A172 (cell line): ENCODE measurements around the gene PTPA. TPM values are rescaled to one million over a fixed set of nuclear protein-coding genes. Genes with fewer than 3 reads are reported as not detected.
A peak's percentile ranks its signal among the peaks of the same experiment; 100 is the strongest.

ENCODE experiments used
- DNase-seq: peaks from one replicate; pipeline ENCODE4 v3.0.0-alpha.2; 2015; ENCODE audit warnings: low spot score
- total RNA-seq: library from RNA; depleted of rRNA; stranded (reverse); fragments of >200 nt; shearing (Covaris generic); gene quantifications from 2 replicates; pipeline ENCODE4 v1.2.3, GENCODE V29; 2014; rRNA removed

PTPA gene
- total RNA-seq: 150 and 174 TPM in 2 replicates

GRCh38 chr9:129110740-129111527, at the start of gene PTPA, which contains the start of gene CRAT:
Gene PTPA, plus strand, starts transcription at chr9:129111415. Its CDS starts 186 bp downstream, at chr9:129111601.
Gene CRAT, minus strand, starts transcription at chr9:129110793. Its CDS starts 284 bp downstream, at chr9:129110509.
- peak; percentile 95 for DNase-seq

GRCh38 chr9:129063061-129063460, 48.2 kb upstream of the PTPA start:
- no peak for DNase-seq

- no peak for DNase-seq
These were observed 46.7 kb upstream of the PTPA start for GRCh38 chr9:129064499-129064908.

- DNase-seq: no peak
These were observed 43.1 kb upstream of the PTPA start for GRCh38 chr9:129068110-129068509.

GRCh38 chr9:129068990-129069861, 42.0 kb upstream of the PTPA start:
- DNase-seq: no peak

GRCh38 chr9:129069862-129070641, 41.2 kb upstream of the PTPA start:
- DNase-seq: no peak

- no peak for DNase-seq
These were observed 40.3 kb upstream of the PTPA start for GRCh38 chr9:129070696-129071525.

GRCh38 chr9:129071526-129072126, 39.6 kb upstream of the PTPA start:
- no peak for DNase-seq

GRCh38 chr9:129072171-129072570, 39.0 kb upstream of the PTPA start:
- DNase-seq: no peak

GRCh38 chr9:129073404-129073803, 37.8 kb upstream of the PTPA start:
- DNase-seq: no peak

GRCh38 chr9:129074106-129074505, 37.1 kb upstream of the PTPA start:
- DNase-seq: no peak

GRCh38 chr9:129075996-129076639, 35.1 kb upstream of the PTPA start:
- no peak for DNase-seq

GRCh38 chr9:129076640-129077037, 34.6 kb upstream of the PTPA start:
- DNase-seq: no peak

GRCh38 chr9:129077236-129077635, 34.0 kb upstream of the PTPA start:
- no peak for DNase-seq

- DNase-seq: no peak
These were observed 32.3 kb upstream of the PTPA start for GRCh38 chr9:129078691-129079503.

GRCh38 chr9:129079829-129080228, 31.4 kb upstream of the PTPA start:
- DNase-seq: no peak

- DNase-seq: no peak
These were observed 31.0 kb upstream of the PTPA start for GRCh38 chr9:129080298-129080600.

- DNase-seq: peak; percentile 99
These were observed 30.4 kb upstream of the PTPA start, which contains the start of gene DOLPP1 for GRCh38 chr9:129080601-129081387. Gene DOLPP1, plus strand, starts transcription at chr9:129081111. Its CDS starts 21 bp downstream, at chr9:129081132.
